Measurements from ENCODE around the gene HAPSTR1. TPM values are rescaled to one million over a fixed set of nuclear protein-coding genes. Genes with fewer than 3 reads are reported as not detected.

HAPSTR1 gene
- total and polyA plus RNA-seq, 2 of the 13 experiments (the other 11 are each of a cell fraction or from before 2014, with no cell fraction given): 25.2 to 83.2 TPM

GRCh38 chr16:9134739-9135138, 43.3 kb downstream of the HAPSTR1 start (continued):
- TF ChIP-seq ZBTB38 (CRISPR knock-in tag; IDR thresholded peaks at IDR 0.05): peak; percentile 86; the same call in 1 of the 2 replicates
- no peak for TF ChIP-seq ZNF234 (CRISPR knock-in tag; conservative IDR thresholded peaks at IDR 0.05)
- TF ChIP-seq U2AF1 (optimal IDR thresholded peaks at IDR 0.05; ENCODE audit: low read depth, low read length): no peak
- peak; percentile 81 for TF ChIP-seq XRCC5 (optimal IDR thresholded peaks at IDR 0.05; ENCODE audit: low read length)
- peak; percentile 76 for TF ChIP-seq KDM3A (CRISPR knock-in tag; IDR thresholded peaks at IDR 0.05; ENCODE audit: low read depth)
- TF ChIP-seq ZNF180 (CRISPR knock-in tag; IDR thresholded peaks at IDR 0.05; ENCODE audit: borderline replicate concordance, low read depth): no peak
- TF ChIP-seq PRDM10 (CRISPR knock-in tag; IDR thresholded peaks at IDR 0.05; ENCODE audit: low read depth): no peak
- no peak for TF ChIP-seq FOSL1 (CRISPR knock-in tag; IDR thresholded peaks at IDR 0.05; ENCODE audit: borderline replicate concordance)
- peak; percentile 57; the same call in 1 of the 2 replicates for TF ChIP-seq SALL1 (CRISPR knock-in tag; IDR thresholded peaks at IDR 0.05)
- TF ChIP-seq CHCHD3 (CRISPR knock-in tag; IDR thresholded peaks at IDR 0.05): no peak
- TF ChIP-seq SRSF9 (IDR thresholded peaks at IDR 0.05; ENCODE audit: borderline replicate concordance, insufficient read depth, low read depth, low read length, poor library complexity, severe bottlenecking): no peak
- TF ChIP-seq ZMYM3 (CRISPR knock-in tag; IDR thresholded peaks at IDR 0.05): 0 out of 2 replicates have a peak, but pooled peaks have one; percentile 19
- TF ChIP-seq ZNF878 (CRISPR knock-in tag; IDR thresholded peaks at IDR 0.05): no peak
- peak; percentile 74; the same call in 1 of the 2 replicates for TF ChIP-seq MYC (CRISPR knock-in tag; IDR thresholded peaks at IDR 0.05; ENCODE audit: borderline replicate concordance)
- TF ChIP-seq ZNF746 (CRISPR knock-in tag; IDR thresholded peaks at IDR 0.05): 0 out of 2 replicates have a peak, but pooled peaks have one; percentile 43
- TF ChIP-seq ZMAT5 (CRISPR knock-in tag; IDR thresholded peaks at IDR 0.05; ENCODE audit: borderline replicate concordance, low read depth): no peak
- 0 out of 2 replicates have a peak, but pooled peaks have one; percentile 55 for TF ChIP-seq SMAD3 (CRISPR knock-in tag; IDR thresholded peaks at IDR 0.05)
- TF ChIP-seq ZFP62 (CRISPR knock-in tag; IDR thresholded peaks at IDR 0.05): no peak
- no peak for TF ChIP-seq MLX (CRISPR knock-in tag; IDR thresholded peaks at IDR 0.05)
- 0 out of 2 replicates have a peak, but pooled peaks have one; percentile 28 for TF ChIP-seq KDM5B (CRISPR knock-in tag; IDR thresholded peaks at IDR 0.05; ENCODE audit: borderline replicate concordance)
- TF ChIP-seq GABPA (IDR thresholded peaks at IDR 0.05; ENCODE audit: low read depth, low read length): no peak
- no peak for TF ChIP-seq GABPA (CRISPR knock-in tag; IDR thresholded peaks at IDR 0.05; ENCODE audit: low read depth)
- TF ChIP-seq ESRRA (CRISPR knock-in tag; IDR thresholded peaks at IDR 0.05; ENCODE audit: low read depth): 0 out of 2 replicates have a peak, but pooled peaks have one; percentile 46
- TF ChIP-seq ZNF75D (CRISPR knock-in tag; IDR thresholded peaks at IDR 0.05; ENCODE audit: borderline replicate concordance): no peak
- TF ChIP-seq ZNF550 (CRISPR knock-in tag; IDR thresholded peaks at IDR 0.05; ENCODE audit: borderline replicate concordance): peak; percentile 84; the same call in 1 of the 2 replicates
